MV-4-11 (cell line): Measurements from ENCODE around the gene PDGFB.

ENCODE experiments used
- DNase-seq: peaks from one replicate; lab custom pipeline; 2025; lab: John Stamatoyannopoulos, UW

The PDGFB gene

DNA sequence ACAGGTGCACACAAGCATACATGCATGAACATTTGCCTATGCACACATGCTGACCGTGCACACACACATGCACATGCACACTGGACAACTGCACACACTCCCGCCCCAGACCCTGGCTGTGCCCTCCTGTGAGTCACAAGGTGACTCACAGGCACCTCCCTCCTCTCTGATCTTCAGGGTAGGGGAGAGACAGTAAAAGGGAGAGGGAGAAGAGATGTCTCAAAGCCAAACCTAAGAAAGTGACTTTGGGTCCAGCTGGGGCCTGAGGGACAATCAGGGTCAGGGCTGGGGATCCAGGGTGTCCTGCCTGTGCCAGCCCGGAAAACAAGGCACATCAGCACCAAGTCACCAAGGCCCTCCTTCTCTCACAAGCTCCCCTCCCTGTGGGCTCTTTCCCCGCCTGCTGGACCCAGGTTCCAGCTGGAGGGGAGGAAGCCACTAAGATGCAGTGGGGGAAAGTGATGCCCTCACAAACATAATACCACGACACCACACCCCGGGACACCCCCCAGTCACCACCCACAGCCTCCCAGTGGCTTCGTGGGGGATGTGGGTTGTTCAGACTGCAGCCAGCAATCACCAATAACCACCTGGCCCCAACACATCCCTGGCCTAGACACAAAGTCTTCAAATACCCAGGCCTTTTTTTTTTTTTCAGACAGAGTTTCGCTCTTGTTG, 39.3 kb downstream of the PDGFB start:
- peak; percentile 54 for DNase-seq

DNA sequence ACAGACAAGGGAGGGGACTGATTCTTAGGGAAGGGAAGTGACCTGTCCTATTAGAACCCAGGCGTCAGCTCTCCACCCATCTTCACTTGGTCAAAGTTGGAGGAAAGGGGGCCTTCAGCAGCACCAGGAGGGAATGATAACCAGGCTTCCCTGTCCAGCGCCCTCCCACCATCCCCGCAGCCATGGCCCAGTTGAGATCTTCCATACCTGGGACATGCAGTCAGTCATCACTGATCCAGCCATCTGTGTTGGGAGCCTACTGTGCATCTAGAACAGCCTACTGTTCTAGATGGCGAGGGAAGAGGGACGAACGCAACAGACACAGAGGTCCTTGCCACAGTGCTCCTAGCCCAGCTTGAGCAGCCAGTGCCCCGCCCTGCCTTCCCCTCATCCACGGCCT, 40.6 kb downstream of the PDGFB start:
- DNase-seq, result no peak

DNA sequence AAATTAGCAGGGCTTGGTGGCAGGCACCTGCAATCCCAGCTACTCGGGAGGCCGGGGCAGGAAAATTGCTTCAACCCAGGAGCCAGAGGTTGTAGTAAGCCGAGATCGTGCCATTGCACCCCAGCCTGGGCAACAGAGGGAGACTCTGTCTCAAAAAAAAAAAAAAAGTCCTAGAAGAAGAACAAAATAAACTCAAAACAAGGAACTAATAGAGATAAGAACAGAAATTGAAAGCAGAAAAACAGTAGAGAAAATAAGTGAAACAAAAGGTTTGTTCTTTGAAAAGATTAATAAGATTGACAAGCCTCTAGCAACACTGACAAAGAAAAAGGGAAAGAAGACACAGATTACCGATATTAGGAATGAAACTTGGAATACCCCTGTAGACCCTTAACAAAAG, 47.2 kb downstream of the PDGFB start:
- no peak for DNase-seq

DNA sequence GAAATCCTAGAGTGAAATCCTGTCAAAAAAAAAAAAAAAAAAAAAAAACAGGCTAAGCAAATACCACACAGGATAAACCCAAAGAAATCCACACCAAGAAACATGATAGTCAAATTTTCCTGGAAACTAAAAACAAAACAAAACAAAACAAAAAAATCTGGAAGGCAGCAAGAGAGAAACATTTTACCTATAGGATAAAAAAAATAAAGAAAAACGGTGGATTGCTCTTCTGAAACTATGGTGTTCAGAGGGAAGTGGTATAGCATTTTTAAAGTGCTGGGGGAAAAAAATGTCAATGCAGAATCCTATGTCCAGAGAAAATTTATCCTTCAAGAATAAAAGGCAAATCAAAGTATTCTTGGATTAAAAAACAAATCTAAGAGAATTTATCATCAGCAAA, 50.7 kb downstream of the PDGFB start:
- DNase-seq, result no peak

DNA sequence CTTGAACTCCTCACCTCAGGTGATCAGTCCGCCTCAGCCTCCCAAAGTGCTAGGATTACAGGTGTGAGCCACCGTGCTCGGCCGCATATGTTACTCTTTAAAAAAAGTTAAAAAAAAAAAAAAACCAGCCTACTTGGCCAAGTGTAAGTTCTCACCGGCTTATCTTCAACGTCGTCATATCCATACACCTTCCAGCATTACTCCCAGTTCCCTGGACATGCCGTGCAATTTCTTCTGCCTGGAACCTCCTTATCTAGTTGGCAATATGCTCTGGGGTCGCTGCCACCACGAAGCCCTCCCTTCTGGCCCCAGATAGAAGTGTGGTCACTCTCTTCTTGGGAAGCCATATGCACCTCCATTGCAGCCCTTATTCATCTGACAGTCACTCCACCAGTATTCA, 56.0 kb downstream of the PDGFB start:
- no peak for DNase-seq

DNA sequence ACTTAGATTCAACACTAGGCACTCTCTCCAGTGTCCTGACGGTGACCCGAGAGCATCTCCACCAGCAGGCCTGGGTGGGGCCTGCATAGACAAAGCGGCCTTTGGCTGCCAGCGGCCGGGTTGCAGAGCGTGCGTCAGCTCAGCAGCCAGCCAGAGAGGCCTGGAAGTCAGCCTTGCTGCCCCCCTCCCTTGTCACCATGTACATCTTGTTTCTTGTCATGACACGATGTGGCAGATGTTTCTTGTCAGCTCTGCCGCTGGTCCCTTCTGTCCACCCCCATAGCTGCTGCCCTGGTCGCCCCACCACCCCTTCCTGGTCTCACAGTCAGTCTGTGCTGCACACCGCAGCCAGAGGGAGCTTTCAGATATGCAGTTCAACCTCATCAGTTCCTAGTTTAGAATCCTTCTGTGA, 59.2 kb downstream of the PDGFB start:
- DNase-seq, result no peak

DNA sequence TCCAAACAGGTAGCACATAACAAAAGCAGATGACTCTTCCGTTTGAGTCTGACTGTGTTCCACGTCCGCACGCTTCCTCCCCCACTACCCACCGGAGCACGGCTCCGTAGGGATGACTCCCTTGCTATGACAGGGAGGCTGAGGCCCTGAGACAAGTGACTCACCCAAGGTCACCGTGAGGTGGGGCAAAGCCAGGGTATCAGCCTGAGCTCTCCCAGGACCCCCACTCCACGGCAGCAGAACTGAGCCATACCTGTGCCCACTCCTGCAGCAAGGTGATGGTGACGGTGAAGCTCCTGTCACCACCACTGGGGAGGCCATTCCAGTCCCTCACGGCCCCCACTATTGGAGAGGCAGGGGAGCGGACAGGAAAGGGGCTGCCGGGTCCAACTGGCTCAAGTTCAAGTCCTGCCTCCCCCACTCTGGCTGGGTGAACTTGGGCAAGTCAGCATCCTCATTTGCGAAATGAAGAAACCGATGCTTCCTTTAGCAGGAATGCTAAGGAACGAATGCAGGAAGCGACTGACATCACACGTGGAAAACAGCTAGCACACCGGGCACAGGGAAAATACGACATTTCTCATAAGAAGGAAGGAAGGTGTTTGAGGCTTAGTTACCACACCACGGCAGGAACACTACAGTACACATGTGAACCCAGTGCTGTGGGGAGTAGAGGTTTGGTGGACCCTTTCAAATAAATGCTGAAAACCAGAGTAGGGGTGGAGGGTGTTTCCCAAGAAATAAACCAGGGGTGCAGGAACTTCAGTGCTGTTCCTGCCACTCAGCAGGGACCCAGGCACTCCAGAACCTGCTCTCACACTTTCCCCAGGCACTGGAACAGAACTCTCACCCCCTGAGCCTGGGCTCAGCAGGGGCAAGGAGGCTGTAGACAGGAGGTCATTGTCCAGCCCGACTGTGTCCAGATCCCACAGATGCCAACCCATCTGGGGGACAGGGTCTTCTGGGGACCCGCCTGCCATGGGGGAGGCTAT, 59.9 kb downstream of the PDGFB start:
- no peak for DNase-seq

DNA sequence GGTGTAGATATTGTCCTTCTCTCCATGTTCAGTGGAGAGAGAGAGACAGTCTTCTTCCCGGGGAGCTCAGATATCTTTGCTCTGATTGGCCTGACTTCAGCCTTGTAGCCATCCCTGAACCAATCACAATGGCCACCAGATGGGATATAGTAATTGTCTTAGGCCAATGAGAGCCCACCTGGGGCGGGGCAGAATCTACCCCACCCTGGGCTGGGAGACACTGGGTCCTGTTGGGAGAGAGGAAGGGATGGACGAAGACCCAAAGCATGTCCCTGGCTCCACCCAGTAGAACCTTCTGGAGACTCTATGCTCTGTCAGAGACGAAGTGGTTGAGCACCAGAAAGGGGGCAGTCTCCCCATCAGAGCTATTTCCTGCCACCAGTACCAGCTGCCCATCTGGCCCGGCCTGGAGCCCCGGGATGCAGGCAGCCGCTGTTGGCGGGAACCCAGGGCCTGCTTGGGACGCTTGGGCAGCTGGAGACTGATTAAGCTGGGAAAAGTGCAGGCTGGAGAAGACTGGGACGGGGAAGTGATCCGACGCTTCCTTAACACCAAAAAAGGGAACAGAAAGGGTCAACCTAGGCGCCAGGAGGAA, 60.7 kb downstream of the PDGFB start:
- no peak for DNase-seq

DNA sequence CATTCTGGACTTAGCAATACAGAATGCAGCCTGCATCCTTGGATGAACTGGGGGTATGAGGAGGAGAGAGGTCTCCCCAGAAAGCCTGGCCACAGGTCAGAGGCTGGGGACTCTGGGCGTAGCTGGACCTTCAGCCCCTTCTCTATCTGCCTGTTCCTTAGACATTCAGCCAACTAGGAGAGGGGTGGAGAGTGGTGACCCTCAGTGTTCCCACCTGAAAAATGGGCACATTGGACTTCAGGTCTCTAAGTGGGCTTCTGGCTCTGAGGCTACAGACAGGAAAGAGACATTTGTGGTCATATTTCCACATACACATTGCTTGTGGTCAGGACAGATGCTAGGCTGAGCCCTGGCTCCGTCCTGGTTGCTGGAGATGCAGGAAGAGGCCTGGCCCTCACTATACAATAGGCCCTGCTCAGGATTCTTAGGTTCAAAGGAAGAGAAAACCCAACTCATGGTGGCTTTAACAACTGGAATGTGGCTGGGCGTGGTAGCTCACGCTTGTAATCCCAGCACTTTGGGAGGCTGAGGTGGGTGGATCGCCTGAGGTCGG, 62.2 kb downstream of the PDGFB start:
- DNase-seq, result peak; percentile 73

DNA sequence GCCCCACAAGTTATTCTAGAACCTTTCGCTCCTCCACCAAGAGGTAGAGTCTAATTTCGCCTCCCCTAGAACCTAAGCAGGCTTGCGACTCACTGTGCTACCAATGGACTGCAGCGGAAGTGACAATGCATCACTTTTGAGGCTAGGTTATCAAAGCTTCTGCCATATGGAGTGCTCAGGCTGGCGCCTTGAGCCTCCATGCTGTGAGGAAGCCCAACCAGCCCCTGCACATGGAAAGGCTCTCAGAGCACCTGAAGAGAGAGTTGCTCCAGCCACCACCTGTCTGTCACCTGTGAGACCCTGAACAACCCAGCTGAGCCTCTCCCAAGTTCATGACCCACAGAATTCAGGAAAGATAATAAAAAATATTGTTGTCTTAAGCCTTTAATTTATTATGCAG, 63.0 kb downstream of the PDGFB start:
- no peak for DNase-seq

DNA sequence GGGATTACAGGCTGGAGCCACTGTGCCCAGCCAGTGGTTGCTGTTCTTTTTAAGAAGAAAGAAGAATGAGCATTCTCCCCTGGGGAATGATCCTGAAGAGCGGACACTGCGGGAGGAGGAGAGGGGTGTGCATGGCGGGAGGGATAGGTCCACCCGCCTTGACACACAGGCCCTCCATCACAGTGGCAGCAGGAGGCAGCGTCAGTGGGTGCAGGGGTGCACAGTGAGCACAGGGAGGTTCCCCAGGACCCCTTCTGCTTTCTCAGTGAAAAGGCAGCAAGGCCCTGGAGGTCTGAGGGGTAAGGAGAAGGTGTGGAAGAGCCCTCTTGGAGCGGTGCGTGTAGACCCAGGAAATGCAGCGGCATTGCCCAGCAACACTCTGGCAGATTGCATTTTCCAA, 63.4 kb downstream of the PDGFB start:
- DNase-seq, result no peak

DNA sequence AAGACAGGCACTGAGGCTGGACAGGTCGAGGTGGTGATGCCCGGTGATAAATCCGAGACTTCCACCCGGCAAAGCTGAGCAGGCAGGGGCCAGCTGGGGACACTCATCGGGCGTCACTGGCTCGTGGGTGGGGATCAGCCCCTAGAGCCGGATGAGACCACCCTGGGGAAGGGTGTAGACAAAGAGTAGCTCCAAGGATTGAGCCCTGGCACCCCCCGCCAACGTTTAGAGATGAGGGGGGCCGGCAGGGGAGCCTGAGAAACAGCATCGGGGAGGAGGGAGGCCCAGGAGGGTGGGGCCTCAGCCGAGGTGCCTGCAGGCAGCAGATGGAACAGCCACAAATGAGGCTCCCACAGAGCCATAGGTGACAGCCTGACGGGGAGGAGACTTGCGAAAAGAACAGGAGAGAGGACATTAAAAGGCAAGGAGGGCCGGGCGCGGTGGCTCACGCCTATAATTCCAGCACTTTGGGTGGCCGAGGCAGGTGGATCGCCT, 64.9 kb downstream of the PDGFB start:
- DNase-seq, result no peak

DNA sequence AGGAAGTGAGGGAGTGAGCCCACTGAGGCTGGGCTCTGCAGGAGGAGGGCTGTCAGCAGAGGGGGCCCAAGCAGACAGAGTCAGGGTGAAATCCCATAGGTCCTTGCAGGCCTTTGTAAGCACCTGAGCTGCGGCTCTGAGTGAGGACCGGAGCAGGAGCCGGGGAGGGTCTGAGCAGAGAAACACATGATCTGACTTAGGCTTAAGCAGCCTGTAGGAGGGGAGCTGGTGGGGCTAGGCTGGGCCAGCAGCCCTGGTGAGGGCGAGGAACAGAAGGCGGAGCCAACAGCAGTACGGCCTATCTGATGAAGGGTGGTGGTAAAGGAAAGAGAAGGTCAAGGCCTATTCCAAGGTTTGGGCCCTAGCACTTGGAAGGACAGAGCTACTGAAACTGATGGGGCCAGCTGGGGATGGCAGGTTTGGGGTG, 65.4 kb downstream of the PDGFB start:
- DNase-seq, result no peak

DNA sequence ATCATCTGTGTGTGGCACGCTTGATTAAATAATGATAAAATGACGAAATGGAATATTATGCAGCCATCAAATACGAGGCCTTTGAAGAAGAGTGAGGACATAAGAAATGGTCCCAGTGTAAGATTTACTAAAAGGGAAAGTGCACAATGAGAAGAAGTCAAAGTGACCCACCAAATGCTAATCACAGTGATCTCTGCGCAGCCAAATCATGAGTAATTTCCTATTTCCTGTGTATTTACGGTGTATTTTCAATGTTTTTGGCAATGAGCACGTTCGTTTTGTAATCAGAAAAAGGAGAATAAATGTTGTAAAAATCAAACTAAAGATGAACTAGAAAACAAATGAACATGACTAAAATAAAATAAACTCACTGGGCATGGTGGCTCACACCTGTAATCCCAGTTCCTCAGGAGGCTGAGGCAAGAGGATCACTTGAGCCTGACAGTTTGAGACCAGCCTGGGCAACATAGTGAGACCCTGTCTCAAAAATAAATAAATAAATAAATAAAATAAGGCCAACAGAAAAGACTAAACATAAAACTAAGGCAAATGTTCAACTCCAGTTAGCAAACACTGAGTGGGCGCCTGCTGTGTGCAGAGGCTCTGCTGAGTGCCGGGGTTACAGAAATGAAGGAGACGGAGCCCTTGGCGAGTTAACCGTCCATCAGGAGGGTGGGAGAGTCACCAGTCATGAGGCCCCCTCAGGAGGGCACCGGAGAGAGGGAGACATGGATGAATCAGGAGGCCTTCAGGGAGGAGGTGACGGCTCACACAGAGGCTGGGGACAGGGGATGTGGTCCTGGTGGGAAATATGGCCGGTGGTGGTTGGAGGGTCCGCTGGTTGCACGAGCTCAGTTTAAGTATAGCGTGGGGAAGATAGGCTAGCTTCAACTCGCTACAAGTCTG, 66.3 kb downstream of the PDGFB start:
- DNase-seq, result no peak

DNA sequence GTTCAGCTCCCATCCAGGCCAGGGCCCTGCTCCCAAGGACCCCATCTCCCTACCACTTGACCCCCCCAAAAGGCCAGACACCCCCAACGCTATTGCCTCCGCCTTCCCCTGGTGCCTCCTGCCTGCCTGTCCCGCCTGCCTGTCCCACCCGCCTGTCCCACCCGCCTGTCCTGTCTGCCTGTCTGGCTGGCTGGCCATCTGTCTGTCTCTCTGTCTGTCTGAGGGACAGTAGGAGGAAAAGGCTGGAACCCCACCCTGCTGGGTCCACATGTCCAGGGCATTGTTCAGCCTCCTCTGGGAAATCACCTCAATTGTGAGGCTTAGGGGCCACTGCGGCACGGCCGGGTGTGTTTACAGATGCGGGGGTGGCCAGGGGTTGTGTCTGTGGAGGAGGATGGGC, 67.0 kb downstream of the PDGFB start:
- DNase-seq, result no peak

DNA sequence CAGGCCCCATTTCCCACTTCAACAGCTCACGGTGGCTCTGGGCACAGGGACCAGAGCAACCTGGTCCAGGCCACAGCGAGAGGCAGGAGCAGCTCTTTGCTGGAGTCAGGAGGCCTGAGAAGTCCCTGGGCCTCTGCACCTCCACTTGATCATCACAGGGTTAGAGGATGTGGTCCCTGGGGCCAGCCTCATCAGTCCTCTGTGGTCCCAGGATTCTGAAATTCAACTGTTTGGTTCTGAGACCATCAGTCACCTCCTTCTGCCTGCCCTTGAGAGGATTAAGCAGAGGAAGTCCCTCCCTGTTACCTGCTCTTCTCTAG, 67.4 kb downstream of the PDGFB start:
- no peak for DNase-seq

DNA sequence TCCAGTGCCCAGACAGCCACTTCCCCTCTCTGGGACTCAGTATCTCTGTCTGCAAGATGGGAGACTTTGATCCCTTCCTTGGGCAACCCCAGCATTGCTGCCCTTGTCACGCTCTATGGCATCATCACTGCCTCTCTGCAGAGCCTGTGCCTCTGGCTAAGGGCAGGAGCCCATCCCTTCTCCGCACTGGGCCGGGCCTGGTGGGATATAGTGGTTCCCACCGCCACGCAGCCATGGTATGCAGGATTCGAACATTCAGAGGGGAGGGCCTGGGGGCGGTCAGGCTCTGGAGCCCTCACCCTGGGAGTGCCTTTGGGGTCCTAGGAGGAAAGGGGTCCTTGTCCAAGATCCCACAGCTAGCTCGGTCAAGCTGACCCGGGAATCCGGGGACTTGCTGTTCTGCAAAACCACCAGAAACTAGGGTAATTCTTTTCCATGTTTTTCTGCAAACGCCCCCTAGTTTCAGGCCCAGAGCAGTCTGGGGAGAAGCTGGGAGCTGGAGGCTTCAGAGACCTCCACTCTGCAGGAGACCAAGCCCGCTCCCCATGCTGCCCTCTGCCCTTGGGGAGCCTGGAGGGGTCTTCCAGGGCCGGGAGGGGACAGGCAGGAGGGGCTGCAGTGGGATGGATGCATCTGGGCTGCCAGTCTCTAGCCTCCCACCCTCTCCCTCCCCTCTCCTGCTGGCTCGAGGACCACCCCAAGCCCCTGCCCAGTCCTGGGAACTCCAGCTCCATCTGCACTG, 67.9 kb downstream of the PDGFB start:
- DNase-seq, result no peak

DNA sequence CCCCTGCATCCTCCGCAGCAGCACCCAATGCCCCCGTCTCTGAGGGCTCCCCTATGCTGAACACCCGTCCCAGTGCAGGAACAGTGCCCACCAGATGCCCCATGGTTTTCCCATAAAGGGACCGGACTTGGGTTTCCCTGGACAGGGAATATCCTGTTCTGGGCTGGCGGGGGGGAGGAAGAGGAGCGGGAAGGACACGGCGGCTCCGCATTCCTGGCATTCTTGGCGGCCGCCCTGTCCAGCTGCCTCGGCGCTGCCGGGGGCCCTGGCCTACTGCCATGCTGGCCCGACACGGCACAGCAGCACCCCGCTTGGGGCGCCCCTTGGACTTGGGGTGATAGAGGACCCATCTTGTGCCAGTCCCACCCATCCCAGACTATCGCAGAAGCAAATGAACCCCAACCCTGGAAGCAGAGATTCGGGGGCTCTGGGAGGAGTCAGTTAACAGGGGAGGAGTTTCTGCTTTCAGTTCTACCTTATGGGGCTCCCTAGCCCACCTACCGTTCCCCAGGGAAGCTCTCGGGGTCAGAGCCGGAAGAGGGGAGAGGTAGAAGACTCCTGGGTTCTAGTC, 68.6 kb downstream of the PDGFB start:
- no peak for DNase-seq

DNA sequence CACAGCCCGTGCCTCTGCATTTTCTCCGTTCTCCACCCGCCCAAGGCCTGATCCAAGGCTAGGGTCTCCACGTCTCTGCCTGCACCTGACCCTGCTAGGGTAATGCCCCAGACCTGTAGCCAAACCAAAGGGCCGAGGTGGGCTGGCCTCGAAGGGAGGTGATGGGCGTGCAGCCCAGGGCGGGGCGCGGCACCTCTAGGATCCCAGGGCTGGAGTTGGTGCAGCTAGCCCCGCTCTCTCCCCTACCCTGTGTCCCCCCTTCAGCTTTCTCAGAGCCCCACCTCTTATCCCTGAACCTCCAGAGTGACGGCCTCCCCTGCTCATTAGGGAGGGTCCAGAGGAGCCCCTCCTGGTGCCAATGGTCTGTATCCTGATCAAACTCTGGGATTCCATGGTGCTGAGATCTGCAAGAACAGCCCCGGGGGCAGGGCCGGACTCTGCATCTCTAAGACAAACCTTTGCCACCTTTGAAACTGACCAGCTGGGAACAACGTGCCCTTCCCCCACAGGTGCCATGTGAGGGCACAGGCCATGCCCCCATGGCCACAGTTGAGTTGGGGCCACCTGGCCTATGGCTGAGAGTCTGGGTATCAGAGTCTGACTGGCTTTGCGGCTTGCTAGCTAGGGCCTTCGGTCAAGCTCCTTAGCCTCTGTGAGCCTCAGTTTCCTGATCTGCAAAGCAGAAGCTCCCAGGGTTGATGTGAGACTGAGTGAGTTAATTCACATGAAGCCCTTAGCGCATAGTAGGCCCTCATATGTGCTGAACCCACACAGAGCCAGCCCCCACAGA, 69.2 kb downstream of the PDGFB start:
- no peak for DNase-seq
